Thyroid gland (tissue), 4 donors: Measurements from ENCODE around the gene NAT10.

ENCODE experiments used
- CTCF ChIP-seq, 6 experiments: fragments of 200-600 bp in 3 of 6; fragments of 450-650 bp in 3 of 6; sonication (generic) in 3 of 6; IDR thresholded peaks; one replicate each; pipeline ENCODE4 v1.5.1; 2016 to 2019; ENCODE audit warnings: antibody characterized with exemption in 6 of 6, mild to moderate bottlenecking in 2 of 6, inconsistent platforms in 1 of 6, moderate library complexity in 1 of 6
- POLR2A ChIP-seq, 2 donors: fragments of 450-650 bp; IDR thresholded peaks; one replicate each; pipeline ENCODE4 v1.6.1; 2017; ENCODE audit warnings: antibody characterized with exemption in 2 of 2, mild to moderate bottlenecking in 2 of 2, moderate library complexity in 1 of 2

- TF ChIP-seq POLR2A (IDR thresholded peaks at IDR 0.05) (no peak), CTCF (IDR thresholded peaks at IDR 0.05) (no peak)
Measured at GRCh38 chr11:34169686-34170085, 64.3 kb downstream of the NAT10 start.
